Nephron progenitor cell (in vitro differentiated cells): Measurements from ENCODE around the gene RIPPLY3.

Experiments used
- DNase-seq: peaks from one replicate; pipeline ENCODE4 v3.0.0; 2021
- H3K27ac Mint-ChIP-seq: 2 replicates; pipeline ENCODE4 v1.8.0; 2021; ENCODE audit warnings: mild to moderate bottlenecking, moderate library complexity, mixed read lengths
- H3K27me3 Mint-ChIP-seq: 2 replicates; pipeline ENCODE4 v1.8.0; 2021; ENCODE audit warnings: mild to moderate bottlenecking, low read depth, mixed read lengths; ENCODE audit not compliant: poor library complexity
- H3K36me3 Mint-ChIP-seq: 2 replicates; pipeline ENCODE4 v1.8.0; 2021; ENCODE audit warnings: low read depth, mixed read lengths
- H3K4me1 Mint-ChIP-seq: 2 replicates; pipeline ENCODE4 v1.8.0; 2021; ENCODE audit warnings: mixed read lengths
- H3K4me3 Mint-ChIP-seq: 2 replicates; pipeline ENCODE4 v1.8.0; 2021; ENCODE audit warnings: mild to moderate bottlenecking, moderate library complexity, mixed read lengths
- H3K9me3 Mint-ChIP-seq: 2 replicates; pipeline ENCODE4 v1.8.0; 2021; ENCODE audit warnings: mild to moderate bottlenecking, moderate library complexity, mixed read lengths
- TF ChIP-seq, protein P1 (sequence below): fragments of 200-600 bp; sonication (generic); IDR thresholded peaks from 2 replicates; pipeline ENCODE4 v1.5.0; 2021; ENCODE audit warnings: antibody characterized with exemption

The RIPPLY3 gene

DNA sequence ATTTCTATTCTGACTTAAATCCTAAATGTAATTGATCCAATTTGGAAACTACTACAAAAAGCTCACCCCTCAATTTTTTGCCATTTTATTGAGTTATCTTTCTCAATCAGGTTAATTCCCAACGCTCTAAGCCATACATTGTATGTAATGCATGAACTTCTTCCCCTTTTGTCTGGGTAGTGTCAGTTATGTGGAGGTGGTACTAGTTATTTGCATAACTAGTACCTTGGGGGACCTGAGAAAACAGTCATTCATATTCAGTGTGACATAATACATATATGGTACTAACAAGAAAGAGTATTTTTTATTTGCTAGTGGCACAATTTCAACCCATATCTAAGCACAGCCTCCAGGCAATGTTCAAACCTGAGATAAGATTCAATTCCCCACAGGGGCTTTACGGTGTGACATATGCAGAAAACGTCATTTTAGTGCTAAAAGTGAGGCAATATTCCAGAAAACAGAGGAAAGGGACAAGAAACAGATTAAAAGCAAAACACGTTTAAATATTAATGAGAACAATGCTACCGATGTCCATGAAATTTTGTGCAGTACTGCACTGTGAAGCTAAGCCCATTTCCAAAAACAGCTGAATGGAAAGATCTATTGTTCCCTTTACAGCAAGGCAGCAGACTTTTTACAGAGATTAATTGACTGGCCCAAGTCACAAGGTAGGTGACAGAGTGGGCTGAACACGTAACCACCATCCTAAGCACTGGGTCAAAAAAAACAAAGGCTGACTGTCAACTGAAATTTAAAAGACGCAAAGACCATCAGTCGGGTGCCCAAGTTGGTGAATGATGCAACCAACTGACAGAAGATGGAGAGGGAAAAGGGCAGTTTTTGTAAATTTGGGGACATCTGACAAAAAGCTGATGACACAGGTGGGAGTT is 41.4 kb upstream of the RIPPLY3 start:
- Mint-ChIP-seq H3K9me3 (no peaks in the 10 kb centered on the region), H3K4me3 (peak overlapping the region; percentile 89), H3K36me3 (peaks cover 22% of the 10 kb centered on the region), H3K27ac (peak overlapping the region; percentile 30), H3K27me3 (no peaks in the 10 kb centered on the region), H3K4me1 (peaks cover 17% of the 10 kb centered on the region)
- no peak for DNase-seq
- TF ChIP-seq, protein P1, sequence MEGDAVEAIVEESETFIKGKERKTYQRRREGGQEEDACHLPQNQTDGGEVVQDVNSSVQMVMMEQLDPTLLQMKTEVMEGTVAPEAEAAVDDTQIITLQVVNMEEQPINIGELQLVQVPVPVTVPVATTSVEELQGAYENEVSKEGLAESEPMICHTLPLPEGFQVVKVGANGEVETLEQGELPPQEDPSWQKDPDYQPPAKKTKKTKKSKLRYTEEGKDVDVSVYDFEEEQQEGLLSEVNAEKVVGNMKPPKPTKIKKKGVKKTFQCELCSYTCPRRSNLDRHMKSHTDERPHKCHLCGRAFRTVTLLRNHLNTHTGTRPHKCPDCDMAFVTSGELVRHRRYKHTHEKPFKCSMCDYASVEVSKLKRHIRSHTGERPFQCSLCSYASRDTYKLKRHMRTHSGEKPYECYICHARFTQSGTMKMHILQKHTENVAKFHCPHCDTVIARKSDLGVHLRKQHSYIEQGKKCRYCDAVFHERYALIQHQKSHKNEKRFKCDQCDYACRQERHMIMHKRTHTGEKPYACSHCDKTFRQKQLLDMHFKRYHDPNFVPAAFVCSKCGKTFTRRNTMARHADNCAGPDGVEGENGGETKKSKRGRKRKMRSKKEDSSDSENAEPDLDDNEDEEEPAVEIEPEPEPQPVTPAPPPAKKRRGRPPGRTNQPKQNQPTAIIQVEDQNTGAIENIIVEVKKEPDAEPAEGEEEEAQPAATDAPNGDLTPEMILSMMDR, result no peak

DNA sequence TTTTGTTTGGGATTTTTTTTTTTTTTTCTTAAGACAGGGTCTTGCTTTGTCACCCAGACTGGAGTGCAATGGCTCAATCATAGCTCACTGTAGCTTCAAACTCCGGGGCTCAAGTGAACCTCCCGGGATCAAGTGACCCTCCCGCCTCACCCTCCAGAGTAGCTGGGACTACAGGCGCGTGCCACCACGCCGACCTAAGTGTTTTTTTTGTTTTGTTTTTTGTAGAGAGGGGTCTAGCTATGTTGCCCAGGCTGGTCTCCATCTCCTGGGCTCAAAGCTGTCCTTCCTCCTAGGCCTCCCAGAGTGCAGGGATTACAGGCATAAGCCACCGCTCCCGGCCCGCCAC is 40.8 kb upstream of the RIPPLY3 start:
- Mint-ChIP-seq H3K27ac (no peak overlapping the region), H3K4me3 (peak overlapping the region; percentile 89), H3K27me3 (no peaks in the 10 kb centered on the region), H3K4me1 (peaks cover 17% of the 10 kb centered on the region), H3K36me3 (peaks cover 18% of the 10 kb centered on the region), H3K9me3 (no peaks in the 10 kb centered on the region)
- no peak for DNase-seq
- TF ChIP-seq, protein P1, result no peak

DNA sequence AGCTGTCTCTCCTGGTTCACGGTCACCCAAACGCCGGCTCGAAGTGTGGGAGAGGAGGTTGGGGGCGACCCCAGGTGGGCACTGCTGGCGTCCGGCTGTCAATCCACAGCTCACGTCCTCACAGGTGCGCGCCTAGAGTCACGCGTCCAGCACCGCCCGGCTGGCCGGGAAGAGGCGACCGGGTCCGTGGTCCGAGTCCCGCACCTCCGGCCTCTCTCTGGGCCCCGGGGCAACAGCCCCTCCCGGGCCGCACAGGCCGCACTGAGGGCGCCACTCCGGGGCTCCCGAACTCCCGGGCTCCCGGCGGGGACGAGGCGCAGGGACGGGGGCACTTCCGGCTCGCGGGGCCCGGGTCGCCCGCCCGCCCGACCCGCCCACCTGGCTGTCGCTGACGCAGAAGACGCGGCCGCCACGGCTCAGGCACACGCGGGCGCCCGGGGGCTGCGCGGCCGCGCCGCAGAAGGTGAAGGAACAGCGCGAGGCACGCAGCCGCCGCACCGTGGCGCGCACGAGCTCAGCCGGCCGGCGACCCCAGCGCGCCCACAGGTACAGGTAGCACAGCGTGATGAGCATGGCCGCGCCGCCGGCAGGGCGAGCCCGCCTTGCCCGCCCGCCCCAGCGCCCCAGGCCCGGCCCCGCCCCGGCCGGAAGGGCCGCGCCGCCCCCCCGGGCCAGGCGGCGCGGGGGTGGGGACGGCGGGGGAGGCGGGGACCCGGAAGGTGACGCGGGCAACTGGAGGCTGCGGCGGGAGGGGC is 40.3 kb upstream of the RIPPLY3 start, which contains the start of gene HLCS:
Gene HLCS, minus strand, starts transcription at position 604 of the 755 bp plus-strand sequence. Its CDS starts 31 bp downstream, at position 573.
- DNase-seq, result peak; percentile 75
- H3K27me3 Mint-ChIP-seq, result no peaks in the 10 kb centered on the region

DNA sequence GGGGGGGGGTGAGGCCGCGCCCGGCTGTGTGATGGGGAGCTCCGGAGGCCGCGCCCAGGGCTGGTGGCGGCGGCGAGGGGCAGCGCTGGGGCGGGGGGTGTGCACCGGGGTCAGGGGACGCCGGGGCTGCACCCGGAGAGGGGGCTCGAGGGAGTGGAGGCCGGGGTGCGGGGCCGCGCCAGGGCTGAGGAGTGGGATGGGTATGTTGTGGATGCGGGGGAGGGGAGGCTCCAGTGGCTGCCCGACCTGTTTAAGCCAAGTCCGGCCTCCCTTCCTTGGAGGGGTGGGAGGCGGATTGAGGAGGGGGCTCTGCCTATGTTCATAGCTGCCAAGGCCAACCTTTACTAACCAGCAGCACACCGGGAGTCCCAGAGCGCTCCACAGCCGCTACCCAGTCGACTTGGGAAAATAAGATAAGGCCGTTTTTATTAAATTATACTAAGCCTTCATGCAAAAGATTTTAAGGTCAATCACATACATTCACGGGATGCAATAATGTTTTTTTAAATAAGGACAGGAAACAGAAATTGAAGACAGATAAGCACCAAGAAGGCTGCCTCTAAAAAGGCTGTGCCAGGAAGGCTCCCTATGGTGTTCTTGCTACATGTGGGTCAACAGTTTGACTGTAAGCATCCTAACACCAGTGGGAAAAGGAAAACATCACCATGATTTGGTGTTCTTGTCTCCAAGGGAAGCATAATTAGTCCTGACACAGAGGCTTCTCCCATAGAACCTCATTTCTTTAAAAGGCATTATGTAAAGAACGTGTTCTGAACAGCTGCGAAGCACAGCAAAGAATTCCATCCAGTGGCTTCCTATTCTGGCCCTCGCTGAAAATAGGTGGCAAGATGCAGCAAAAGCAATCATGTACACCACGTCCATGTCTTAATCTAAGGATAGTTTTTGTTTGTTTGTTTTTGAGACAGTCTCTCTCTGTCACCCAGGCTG is 39.4 kb upstream of the RIPPLY3 start:
- TF ChIP-seq, protein P1, result no peak
- Mint-ChIP-seq H3K4me1 (peaks cover 17% of the 10 kb centered on the region), H3K36me3 (peaks cover 23% of the 10 kb centered on the region), H3K27me3 (no peaks in the 10 kb centered on the region), H3K27ac (no peak overlapping the region), H3K9me3 (no peaks in the 10 kb centered on the region), H3K4me3 (peak overlapping the region; percentile 80)
- no peak for DNase-seq

More for the DNA sequence above, 40.3 kb upstream of the RIPPLY3 start, which contains the start of gene HLCS:
- peak within 1 kb of the TSS; percentile 89 for H3K4me3 Mint-ChIP-seq
- H3K27ac Mint-ChIP-seq, result no peak within 1 kb of the TSS
- peaks cover 16% of the 10 kb centered on the region for H3K36me3 Mint-ChIP-seq
- TF ChIP-seq, protein P1, result no peak
- peaks cover 17% of the 10 kb centered on the region for H3K4me1 Mint-ChIP-seq
- no peaks in the 10 kb centered on the region for H3K9me3 Mint-ChIP-seq

DNA sequence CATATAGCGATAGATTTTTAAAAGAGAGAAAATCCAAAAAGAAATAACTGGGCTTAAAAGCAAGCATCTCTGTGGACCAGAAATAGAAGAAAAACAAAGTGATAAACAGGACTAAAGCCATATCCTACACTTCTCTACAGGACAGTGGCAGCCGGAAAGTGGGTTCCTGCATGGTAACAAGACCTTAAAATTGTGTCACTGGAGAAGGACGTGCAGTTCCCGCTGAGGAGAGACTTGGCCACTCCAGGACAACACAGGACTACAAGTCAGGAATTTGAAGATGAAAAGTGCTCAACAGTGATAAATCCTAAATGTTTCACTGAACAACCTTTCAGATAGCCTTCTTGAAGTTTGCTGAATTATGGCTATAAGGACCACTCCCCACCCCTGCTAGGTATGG is 38.1 kb upstream of the RIPPLY3 start:
- H3K27ac Mint-ChIP-seq, result no peak overlapping the region
- no peaks in the 10 kb centered on the region for H3K27me3 Mint-ChIP-seq
- no peak overlapping the region for H3K4me3 Mint-ChIP-seq

More for the DNA sequence above, 38.1 kb upstream of the RIPPLY3 start:
- no peak for DNase-seq
- TF ChIP-seq, protein P1, result no peak
- peaks cover 26% of the 10 kb centered on the region for H3K36me3 Mint-ChIP-seq
- no peaks in the 10 kb centered on the region for H3K9me3 Mint-ChIP-seq
- peaks cover 17% of the 10 kb centered on the region for H3K4me1 Mint-ChIP-seq
